HG02970 (cell line): ENCODE data around the gene LRRC26.

ENCODE experiments used
- ATAC-seq: cut with Tn5 transposase; IDR thresholded peaks from one replicate; pipeline ENCODE4 v1.9.1; 2021; ENCODE audit warnings: mild to moderate bottlenecking, moderate library complexity, moderate number of reproducible peaks; ENCODE audit not compliant: unreplicated experiment, low FRiP score

LRRC26 gene

DNA sequence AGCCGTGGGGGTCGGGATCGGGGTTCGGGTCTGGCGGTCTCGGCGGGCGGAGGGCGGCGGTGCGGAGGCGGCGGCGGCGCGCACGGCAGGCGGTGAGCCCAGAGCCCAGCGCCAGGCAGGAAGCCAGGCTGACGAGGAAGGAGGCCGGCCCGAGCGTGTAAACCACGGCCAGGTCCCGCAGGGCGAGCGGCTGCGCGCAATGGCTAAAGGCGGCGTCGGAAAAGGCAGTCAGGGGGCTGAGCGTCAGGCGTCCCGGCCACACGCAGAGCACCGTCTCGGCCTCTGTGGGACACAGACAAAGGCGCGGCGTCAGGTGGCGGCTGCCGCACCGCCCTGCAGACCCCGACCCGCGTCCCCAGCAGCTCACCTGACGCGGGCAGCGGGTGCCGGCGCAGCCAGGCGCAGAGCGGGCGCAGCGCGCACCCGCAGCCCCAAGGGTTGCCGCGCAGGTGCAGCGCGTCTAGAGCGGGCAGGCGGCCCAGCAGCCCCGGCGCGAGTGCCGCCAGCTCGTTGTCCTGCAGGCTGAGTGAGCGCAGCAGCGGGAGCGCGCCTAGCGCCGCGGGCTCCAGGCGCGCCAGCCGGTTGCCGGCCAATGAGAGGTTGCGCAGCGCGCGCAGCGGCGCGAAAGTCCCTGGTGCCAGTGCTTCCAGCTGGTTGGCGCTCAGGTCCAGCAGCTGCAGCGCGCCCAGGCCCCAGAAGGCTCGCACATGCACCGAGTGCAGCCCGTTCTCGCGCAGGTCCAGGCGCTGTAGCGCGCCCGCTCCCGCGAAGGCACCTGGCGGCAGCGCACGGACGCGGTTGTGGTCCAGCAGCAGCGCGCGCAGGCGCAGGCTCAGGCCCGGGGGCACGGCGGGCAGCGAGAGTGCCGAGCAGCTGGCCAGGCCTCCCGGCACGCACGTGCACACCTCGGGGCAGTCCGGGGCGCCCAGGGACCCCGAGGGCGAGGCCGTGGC lies 671 bp downstream of the LRRC26 start:
- ATAC-seq = no peak

DNA sequence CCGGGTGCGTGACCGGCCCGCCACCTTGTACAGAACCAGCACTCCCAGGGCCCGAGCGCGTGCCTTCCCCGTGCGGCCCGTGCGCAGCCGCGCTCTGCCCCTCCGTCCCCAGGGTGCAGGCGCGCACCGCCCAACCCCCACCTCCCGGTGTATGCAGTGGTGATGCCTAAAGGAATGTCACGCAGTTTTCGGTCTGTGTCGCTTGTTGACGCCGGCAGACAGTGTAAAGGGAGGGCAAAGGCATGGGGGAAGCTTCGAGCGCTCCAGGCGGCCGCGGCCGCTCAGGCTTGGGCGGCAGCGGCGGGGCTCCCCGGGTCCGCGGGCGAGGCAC lies 1.3 kb downstream of the LRRC26 start:
- no peak for ATAC-seq

DNA sequence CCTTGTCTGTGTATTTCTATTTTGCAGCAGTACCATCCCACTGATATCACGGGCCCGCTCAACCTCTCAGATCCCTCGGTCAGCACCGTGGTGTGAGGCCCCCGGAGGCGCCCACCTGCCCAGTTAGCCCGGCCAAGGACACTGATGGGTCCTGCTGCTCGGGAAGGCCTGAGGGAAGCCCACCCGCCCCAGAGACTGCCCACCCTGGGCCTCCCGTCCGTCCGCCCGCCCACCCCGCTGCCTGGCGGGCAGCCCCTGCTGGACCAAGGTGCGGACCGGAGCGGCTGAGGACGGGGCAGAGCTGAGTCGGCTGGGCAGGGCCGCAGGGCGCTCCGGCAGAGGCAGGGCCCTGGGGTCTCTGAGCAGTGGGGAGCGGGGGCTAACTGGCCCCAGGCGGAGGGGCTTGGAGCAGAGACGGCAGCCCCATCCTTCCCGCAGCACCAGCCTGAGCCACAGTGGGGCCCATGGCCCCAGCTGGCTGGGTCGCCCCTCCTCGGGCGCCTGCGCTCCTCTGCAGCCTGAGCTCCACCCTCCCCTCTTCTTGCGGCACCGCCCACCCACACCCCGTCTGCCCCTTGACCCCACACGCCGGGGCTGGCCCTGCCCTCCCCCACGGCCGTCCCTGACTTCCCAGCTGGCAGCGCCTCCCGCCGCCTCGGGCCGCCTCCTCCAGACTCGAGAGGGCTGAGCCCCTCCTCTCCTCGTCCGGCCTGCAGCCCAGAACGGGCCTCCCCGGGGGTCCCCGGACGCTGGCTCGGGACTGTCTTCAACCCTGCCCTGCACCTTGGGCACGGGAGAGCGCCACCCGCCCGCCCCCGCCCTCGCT lies 1.9 kb downstream of the LRRC26 start:
- no peak for ATAC-seq

DNA sequence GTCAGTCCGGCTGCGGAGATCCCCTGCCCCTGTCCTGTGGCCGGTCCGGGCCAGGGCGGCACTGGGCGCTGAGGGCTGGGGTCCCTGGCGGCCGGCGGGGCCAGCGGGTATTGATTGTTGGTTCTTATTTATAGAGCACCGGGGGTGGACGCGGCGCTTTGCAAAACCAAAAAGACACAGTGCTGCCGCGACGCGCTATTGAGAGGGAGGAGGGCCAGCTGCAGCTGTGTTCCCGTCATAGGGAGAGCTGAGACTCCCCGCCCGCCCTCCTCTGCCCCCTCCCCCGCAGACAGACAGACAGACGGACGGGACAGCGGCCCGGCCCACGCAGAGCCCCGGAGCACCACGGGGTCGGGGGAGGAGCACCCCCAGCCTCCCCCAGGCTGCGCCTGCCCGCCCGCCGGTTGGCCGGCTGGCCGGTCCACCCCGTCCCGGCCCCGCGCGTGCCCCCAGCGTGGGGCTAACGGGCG lies 2.5 kb downstream of the LRRC26 start:
- no peak for ATAC-seq

DNA sequence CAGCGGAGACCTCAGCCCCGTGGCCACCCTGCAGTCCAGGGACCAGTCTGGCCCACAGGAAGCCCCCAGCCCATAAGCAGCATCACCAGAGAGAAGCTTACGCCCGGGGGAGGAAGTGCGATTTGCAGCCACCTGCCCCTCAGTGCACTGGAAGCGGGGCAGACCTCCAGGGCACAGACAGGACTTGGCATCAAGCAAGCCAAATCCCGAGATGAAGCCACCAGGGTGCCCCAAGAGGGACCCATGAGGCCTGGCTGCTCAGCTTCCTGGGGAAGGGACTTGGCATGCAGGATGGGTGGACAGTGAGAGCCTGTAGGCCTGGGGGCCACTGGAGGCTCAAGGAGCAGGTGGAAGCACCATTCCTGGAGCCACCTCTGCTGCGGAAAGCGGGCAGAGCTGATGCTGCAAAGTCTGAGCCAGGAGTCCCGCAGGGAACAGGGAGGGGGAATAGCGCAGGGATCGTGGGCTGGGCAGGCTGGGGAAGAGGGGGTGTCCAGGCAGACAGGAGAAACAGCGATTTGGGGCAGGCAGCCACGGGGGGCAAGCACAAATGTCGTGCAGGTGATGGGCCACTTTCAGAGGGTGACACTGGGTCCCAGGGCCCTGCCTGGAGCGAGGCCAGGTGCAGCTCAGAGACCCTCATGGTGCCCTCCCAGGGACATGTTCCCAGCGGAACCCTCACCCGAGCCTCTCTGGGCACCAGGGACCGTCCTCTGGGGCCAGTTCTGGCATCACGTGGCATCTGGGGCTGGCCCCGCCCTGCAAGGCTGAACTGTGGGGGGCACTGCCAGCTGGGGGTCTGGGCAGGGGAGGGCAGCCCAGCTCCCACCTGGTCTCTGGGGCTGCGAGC lies 3.2 kb downstream of the LRRC26 start:
- no peak for ATAC-seq

DNA sequence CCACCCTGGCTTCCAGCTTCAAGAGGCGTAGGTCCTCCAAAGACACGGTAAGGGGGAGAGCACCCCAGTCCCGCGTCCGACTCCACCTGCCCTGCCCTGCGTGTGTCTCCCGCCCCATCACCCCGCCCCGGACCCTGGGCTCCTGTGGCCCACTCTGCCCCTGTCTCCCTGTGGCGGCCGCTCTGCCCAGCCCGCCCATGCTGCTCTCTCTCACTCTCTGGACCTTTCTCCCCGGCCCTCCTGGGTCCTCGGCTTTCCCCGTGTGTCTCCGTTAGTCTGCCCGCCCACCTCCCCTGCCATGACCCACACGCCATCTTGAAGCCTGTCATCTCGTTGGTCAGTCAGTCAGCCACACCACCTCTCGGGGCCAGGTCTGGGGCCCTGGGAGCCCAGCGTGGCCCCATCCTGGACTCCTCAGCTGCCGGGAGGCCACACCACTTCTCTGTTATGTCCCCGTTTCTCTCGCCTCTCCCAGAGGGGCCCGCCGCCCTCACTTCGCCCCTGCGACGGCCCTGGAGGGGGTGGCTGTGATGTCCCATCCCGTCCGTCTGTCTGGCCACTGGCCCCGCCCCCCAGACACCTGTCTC lies 4.5 kb downstream of the LRRC26 start:
- no peak for ATAC-seq

DNA sequence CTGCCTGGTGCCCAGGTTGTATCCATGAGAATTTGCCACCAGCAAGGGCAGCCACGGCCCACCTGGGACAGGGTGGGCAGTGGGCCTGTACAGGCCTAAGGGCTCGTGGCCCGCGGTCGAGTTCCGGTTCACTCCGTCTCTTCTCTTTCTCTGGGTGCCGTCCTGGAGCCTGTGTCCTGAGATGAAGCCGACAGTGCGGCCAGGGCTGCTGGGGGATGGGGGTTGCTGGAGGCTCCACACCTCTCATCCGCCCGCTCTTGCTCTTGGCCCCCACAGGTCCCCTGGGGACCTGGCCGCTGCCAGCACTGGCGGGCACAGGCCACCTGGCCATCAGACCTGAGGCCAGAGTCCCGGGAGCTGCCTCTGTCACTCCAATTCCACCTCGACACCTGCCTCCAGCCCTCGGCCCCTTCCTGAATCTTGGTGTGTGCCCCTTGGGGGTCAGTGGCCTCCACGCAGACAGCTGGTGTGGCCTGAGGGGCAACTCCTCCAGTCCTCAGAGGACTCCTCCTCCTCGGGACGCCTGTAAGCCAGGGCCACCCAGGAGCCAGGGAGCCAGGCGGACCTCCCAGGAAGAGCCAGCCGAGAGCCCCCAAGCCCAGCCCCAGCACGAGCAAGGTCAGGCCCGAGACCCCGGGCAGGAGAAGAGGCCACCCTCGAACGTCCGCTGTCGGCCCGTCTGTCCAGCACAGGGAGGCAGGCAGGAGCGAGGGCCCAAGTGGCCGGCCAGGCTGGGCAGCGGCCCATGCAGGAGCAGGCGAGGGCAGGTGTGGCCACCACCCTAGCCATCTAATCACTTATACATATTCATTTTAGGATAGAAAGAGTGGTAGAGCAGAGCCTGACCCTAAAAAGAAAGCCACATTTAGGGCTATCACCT lies 5.2 kb downstream of the LRRC26 start:
- no peak for ATAC-seq

DNA sequence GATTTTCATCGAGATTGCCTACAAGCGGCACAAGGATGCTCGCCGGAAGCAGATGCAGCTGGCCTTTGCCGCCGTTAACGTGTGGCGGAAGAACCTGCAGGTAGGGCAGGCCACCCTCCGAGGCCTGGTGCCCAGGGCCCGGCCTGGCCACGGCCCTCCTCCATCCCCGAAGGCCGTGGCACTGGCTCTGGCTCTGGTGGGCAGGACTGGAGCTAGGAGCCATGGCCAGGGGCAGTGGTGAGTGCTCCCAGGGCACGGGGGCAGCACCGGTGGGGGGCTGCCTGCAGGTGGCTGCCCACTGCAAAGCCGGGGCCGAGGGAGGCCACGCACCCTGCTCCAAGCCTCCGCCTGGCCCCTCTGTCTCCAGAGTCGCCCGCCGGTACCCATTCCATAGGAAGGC lies 6.0 kb downstream of the LRRC26 start:
- no peak for ATAC-seq

DNA sequence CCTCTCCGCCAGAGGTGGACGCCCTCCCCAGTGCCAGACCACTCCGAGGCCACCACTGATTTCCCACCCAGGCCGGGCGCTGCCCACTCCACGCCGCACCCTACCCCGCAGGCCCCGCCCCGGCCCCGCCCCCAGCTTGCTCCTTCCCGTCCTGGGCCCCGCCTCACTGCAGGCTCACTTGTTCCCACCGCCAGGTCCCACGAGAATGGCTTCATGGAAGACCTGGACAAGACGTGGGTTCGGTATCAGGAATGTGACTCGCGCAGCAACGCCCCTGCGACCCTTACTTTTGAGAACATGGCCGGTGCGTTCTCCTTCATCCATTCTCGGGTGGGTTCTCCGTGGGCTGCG lies 6.5 kb downstream of the LRRC26 start:
- ATAC-seq = no peak

DNA sequence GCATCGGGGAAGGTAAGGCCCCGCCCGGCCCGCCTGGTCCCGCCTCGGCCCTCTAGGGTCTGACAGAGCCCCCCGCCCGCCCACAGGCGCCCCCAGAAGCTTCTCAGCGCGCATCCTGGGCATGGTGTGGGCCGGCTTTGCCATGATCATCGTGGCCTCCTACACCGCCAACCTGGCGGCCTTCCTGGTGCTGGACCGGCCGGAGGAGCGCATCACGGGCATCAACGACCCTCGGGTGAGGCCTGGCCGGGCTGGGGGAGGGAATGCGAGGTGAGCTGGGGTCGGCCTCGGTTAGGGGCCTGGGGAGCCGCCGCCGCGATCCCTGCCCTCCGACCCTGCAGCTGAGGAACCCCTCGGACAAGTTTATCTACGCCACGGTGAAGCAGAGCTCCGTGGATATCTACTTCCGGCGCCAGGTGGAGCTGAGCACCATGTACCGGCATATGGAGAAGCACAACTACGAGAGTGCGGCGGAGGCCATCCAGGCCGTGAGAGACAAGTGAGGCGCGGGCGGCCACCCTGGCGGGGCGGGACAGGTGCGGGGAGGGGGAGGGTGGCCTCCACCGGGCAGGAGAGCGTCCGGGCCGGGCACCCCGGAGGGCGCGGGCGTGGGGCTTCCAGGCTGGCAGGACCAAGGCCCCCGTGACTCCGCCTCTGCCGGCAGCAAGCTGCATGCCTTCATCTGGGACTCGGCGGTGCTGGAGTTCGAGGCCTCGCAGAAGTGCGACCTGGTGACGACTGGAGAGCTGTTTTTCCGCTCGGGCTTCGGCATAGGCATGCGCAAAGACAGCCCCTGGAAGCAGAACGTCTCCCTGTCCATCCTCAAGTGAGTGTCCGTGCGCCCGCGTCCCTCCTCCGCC lies 7.1 kb downstream of the LRRC26 start:
- no peak for ATAC-seq

DNA sequence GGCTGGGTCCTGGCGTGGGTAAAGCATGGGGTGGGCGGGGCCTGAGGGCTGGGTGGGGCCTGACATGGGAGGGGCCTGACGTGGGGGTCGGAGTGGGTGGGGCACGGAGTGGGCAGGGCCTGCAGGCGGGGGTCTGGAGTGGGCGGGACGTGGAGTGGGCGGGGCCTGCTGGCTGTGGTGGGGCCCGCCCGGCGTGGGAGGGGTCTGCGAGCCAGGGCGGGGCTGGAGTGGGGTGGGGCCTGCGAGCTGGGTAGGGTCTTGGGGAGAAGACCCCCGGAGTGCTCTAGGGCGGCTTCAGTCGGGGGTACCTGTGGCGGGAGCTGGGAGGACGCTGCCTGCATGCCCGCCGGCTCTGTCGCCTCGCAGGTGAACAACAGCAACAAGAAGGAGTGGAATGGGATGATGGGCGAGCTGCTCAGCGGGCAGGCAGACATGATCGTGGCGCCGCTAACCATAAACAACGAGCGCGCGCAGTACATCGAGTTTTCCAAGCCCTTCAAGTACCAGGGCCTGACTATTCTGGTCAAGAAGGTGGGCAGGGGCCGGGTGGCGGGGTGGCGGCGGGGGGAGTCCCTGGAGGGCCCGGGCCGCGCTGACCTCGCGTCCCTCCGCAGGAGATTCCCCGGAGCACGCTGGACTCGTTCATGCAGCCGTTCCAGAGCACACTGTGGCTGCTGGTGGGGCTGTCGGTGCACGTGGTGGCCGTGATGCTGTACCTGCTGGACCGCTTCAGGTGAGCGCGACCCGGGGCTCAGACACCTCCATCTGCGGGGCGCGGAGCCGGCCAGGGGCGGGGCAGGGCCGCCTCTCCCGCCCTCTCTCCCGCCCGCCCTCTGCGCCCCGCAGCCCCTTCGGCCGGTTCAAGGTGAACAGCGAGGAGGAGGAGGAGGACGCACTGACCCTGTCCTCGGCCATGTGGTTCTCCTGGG lies 8.0 kb downstream of the LRRC26 start:
- no peak for ATAC-seq

DNA sequence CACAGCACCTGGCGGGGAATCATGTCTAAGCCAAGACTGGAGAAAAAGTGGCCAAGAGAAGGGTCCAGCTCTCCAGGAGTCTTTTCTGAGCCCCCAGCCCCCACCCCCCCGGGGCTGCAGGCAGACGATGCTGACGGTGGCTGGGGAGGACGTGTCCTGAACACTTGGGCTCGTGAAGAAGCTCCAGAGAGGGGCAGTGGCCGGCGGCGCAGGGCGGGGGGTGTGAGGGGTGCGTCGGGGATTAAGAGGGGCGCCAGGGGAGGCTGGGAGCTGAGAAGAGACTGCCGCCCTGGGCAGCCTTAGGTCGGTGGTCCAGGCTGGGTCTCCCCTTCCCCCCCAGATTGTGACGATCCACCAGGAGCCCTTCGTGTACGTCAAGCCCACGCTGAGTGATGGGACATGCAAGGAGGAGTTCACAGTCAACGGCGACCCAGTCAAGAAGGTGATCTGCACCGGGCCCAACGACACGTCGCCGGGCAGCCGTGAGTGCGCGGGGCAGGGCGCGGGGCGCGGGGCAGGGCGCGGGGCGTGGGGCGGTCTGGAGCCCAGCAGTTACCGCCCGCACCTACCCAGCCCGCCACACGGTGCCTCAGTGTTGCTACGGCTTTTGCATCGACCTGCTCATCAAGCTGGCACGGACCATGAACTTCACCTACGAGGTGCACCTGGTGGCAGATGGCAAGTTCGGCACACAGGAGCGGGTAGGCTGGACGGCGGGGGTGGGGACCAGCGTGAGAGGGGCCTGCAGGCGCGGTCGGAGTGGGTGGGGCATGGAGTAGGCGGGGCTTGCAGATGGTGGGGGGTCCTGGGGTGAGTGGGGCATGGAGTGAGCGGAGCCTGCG lies 8.9 kb downstream of the LRRC26 start:
- ATAC-seq = no peak

DNA sequence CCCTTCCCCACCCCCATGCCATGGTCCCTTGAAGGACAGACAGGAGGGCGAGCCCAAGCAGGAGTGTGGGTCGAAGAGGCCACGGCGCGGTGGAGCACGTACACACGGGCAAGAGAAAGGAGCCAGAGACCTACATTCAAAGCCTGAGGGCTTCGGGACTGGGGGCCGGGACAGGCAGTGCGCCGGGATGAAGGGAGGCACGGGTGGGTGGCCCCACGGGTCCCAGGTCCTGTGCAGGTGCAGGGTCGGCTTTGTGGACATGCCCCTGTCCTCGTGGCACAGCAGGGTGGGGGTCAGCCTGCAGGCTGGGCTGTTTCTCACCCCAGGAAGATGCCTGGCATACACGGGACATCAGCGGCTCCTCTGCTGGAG lies 9.8 kb downstream of the LRRC26 start:
- no peak for ATAC-seq

DNA sequence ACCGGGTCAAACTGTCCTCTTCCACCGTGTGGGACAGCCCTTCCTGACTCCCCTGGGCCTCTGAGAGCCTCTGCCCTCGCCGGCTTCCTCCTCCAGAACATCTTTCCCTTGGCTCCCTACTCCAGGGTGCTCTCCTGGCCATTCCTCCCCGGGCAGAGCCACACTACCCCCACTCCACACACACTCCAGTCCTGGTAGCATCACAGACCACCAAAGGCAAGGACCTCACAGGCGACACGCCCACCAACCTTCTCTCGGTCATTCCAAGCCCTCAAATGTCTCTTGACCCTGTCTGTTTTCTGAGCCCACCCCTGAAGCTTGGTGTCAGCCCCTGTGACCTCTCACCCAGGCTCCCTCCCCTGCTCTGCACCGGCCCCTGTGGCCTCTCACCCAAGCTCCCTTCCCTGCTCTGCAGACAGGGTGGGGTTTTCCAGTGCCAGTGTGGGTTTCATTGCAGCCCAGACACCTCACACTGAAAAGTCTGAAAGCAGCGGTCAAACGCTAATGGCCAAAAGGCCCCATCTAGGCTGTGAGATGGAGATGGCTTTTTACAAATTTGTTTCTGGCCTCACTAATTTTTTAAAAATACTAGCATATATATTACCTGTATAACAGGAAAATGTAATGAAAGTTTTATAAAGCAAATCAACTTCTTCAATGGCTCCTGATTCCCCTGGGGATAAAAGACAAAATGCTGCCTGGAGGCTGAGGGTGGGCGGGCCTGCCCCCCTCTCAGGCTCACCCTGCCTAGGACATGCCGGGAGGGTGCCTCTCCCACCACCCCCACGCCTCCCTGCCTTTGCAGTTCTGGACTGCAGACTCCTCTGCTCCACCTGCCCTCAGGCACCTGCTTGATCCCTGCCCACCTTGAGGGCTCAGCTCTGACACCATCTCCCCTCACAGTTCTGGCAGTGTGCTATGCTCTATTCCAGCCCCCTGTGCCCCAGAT lies 10.5 kb downstream of the LRRC26 start:
- ATAC-seq = no peak

DNA sequence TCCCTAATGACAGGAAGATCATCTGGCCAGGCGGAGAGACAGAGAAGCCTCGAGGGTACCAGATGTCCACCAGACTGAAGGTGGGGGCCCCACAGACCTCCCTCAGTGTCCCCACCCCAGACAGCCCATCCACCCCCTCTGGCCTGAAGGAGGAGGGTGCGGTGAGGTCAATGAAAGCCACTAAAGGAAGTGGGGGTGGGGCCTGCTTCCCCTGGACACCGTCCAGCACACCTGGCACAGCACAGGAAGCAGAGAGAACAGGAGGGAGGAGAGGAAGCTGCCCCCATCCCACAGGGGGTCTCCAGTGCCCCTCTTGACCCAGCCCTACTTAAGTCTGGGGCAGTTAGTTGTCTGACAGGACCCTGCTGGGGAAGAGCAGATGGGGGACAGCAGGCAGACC lies 11.2 kb downstream of the LRRC26 start:
- no peak for ATAC-seq
